WTC11 (cell line): ENCODE data around the gene ADAT1.

Experiments
- OVOL2 ChIP-seq: fragments of 250-450 bp; sonication (Bioruptor Pico); IDR thresholded peaks from 2 replicates; pipeline ENCODE4 v1.9.0; 2021; ENCODE audit warnings: mild to moderate bottlenecking, borderline replicate concordance
- SP1 ChIP-seq: sonication (generic); formaldehyde crosslinking; conservative IDR thresholded peaks from 2 replicates; pipeline ENCODE4 v1.8.1; 2022; ENCODE audit warnings: missing genetic modification reagents
- TF ChIP-seq, protein P1 (sequence below): sonication (generic); formaldehyde crosslinking; IDR thresholded peaks from 2 replicates; pipeline ENCODE4 v1.8.1; 2022; ENCODE audit warnings: low read depth, missing genetic modification reagents, borderline replicate concordance
- TF ChIP-seq, protein P2 (sequence below): sonication (generic); formaldehyde crosslinking; conservative IDR thresholded peaks from 2 replicates; pipeline ENCODE4 v1.8.1; 2022; ENCODE audit warnings: mild to moderate bottlenecking, missing genetic modification reagents
- TF ChIP-seq, protein P3 (sequence below): fragments of 200-600 bp; IDR thresholded peaks from 2 replicates; pipeline ENCODE4 v1.8.0; 2022; ENCODE audit warnings: antibody characterized with exemption
- TF ChIP-seq, protein P4 (sequence below): fragments of 250-450 bp; sonication (Bioruptor Pico); IDR thresholded peaks from 2 replicates; pipeline ENCODE4 v1.9.0; 2021; ENCODE audit warnings: mild to moderate bottlenecking

DNA sequence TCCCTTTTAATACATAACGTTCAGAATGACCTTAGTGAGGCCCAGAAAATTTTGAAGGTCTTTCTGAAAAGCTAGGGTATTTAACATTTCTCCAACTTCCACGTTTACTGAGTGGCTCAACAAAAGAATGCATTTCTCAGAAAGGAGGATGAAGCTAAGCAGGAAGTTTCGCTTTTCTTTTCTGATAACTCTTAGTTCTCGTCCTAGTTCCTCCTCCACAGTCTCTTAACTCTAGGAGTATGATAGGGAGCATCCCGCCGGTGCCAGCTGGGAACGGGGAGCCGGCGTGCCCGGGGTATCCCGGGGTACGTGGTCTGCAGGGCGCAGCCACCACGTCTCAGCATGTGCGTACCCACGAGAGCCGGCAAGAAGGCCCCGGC, 24.0 kb upstream of the ADAT1 start:
- TF ChIP-seq SP1 (CRISPR knock-in tag), result no peak
- TF ChIP-seq, protein P1, sequence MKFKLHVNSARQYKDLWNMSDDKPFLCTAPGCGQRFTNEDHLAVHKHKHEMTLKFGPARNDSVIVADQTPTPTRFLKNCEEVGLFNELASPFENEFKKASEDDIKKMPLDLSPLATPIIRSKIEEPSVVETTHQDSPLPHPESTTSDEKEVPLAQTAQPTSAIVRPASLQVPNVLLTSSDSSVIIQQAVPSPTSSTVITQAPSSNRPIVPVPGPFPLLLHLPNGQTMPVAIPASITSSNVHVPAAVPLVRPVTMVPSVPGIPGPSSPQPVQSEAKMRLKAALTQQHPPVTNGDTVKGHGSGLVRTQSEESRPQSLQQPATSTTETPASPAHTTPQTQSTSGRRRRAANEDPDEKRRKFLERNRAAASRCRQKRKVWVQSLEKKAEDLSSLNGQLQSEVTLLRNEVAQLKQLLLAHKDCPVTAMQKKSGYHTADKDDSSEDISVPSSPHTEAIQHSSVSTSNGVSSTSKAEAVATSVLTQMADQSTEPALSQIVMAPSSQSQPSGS (CRISPR knock-in tag), result no peak
- TF ChIP-seq, protein P2, sequence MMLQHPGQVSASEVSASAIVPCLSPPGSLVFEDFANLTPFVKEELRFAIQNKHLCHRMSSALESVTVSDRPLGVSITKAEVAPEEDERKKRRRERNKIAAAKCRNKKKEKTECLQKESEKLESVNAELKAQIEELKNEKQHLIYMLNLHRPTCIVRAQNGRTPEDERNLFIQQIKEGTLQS (CRISPR knock-in tag), result no peak
- TF ChIP-seq, protein P3, sequence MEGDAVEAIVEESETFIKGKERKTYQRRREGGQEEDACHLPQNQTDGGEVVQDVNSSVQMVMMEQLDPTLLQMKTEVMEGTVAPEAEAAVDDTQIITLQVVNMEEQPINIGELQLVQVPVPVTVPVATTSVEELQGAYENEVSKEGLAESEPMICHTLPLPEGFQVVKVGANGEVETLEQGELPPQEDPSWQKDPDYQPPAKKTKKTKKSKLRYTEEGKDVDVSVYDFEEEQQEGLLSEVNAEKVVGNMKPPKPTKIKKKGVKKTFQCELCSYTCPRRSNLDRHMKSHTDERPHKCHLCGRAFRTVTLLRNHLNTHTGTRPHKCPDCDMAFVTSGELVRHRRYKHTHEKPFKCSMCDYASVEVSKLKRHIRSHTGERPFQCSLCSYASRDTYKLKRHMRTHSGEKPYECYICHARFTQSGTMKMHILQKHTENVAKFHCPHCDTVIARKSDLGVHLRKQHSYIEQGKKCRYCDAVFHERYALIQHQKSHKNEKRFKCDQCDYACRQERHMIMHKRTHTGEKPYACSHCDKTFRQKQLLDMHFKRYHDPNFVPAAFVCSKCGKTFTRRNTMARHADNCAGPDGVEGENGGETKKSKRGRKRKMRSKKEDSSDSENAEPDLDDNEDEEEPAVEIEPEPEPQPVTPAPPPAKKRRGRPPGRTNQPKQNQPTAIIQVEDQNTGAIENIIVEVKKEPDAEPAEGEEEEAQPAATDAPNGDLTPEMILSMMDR, result no peak
- TF ChIP-seq OVOL2, result no peak
- TF ChIP-seq, protein P4, sequence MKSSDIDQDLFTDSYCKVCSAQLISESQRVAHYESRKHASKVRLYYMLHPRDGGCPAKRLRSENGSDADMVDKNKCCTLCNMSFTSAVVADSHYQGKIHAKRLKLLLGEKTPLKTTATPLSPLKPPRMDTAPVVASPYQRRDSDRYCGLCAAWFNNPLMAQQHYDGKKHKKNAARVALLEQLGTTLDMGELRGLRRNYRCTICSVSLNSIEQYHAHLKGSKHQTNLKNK (CRISPR knock-in tag), result no peak
